Measurements from ENCODE around the gene HOXB5.

The HOXB5 gene

DNA sequence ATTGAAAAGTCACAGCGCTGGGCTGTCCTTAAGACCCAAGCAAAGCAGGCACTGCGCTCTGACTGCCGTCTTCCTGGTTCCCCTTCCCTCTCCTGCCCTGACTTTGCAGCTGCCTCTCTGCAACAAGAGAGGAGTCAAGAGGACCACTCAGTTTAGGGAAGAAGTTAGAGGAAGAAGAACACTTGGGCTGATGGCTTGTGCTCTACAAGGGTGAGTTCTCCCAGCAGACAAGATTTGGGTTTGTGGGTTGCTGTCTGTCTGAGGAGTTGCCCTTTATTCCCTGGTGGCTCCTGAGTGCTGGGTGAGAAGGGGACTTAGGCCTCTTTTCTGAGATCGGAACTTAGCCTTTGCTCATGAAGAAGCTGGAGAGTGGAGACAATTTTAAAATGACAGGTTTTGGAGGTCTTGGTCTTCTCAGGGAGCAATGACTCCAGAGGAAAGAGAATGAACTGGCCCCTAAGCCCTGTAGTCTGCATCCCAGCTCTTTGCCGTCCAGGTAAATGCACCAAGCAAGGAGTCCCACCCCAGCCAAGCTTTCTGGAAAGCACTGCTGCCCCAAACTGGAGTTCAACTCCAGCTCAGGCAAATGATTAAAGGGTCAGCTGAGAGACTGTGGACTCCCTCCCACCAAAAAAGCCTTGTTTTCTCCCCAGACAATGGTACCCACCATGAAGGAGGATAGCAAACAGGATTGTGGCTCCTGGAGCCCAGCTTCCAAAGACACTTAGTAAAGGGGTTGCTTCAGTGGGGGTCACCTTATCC is 35.3 kb upstream of the HOXB5 start:
- DNase-seq = no peak

- DNase-seq = no peak
These were observed 34.3 kb upstream of the HOXB5 start for GRCh38 chr17:48627623-48628521.

DNA sequence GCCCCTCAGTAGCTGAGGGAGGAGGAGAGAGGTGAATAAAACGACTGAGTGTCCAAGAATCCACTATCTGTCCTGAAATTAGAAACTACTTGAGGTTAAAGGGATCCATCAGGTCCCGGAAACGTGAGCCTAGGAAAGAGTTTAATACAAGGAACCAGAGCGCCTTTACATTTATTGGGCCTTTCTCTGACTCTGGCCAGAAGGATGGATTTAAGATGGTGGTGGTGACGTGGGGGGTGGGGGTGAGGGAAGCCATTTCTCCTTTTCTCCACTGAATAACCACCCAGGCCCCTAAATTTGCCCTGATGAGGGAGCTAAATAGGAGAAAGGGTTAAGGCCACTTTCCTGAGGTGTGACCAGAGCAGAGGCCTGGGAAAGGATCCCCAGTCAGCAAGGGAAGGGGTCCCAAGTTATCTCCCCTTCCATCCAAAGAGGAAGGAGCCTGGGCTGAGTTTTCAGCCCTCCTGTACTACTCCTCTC is 33.6 kb upstream of the HOXB5 start:
- DNase-seq = no peak

DNA sequence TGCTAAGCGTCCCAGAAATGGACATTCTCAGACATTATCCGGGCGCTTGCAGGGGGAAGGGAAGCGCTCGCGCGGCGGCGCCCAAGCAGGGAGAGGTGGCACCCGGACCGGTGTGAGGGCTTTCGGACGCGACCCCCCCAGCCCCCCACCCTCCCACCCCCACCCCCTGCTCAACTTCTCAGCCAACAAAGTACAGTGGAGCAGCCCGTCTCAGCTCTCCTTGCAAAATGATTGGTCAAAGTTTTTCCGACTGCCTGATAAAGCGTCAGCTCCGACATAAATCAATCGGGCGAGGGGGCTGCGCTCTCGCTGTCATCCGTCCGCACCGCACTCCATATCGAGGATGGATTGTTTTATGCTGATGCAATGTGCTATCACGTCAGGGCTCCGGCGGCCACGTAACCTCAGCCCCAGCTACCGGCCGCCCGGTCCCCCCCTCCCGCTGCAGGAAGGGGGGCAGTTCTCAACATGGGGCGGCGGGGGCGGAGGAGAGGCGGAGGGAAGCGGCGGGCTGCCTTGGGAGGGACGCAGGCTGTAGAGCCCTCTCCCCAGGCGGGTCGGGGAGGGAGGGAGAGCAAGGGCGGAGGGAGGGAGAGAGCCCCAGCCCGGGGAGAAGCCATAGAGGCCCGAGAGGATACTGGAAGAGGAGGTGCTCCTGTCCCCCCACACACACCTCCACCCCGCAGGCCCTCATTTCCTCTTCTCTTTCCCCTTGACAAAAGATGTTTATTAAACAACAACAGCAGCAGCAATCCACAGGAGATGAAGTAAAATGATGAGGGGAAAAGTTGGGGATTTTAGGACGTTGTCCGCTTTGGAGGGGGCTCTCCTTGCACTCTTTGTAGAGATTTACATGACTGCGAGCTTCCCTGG is 32.9 kb upstream of the HOXB5 start, which contains the start of gene HOXB9:
Gene HOXB9, minus strand, starts transcription at position 114 of the 873 bp plus-strand sequence. Its CDS starts 89 bp downstream, at position 25.
- peak; percentile 82 for DNase-seq

DNA sequence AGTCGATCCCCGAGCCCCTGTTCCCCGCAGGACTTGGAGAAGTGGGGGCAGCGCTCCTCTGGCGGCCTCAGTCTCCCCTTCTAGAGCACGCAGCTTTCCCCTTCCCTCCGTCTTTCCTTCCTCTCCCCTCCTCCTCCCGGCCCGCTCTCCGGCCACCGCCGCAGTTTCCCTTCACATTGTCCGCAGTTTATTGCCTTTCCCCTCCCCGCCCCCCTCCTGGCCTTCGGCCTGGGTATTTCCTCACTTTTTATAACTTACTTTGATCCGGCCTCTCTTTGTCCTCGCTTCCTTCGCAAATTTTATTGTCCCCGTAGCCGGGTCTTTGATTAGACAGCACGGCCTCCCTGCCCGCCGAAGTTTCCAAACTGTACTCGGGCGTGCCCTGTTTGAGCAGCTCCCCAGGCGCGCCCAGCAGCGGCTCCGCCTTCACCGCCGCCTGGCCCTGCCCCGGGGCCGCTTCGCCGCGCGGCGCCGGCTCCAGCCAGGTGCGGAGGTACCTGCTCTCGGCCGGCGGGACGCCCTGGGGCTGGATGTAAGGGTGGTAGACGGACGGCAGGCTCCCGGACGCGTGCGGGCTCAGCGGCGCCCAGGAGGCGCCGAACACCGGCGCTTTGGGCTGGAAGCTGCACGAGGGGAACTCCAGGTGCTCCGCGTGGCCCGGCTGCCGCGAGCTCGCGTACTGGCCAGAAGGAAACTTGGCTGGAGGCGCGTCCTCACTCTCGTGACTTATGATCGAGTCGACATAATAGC is 32.1 kb upstream of the HOXB5 start:
- DNase-seq = peak; percentile 78

GRCh38 chr17:48624544-48625494 is 31.2 kb upstream of the HOXB5 start:
- DNase-seq = peak; percentile 71

DNA sequence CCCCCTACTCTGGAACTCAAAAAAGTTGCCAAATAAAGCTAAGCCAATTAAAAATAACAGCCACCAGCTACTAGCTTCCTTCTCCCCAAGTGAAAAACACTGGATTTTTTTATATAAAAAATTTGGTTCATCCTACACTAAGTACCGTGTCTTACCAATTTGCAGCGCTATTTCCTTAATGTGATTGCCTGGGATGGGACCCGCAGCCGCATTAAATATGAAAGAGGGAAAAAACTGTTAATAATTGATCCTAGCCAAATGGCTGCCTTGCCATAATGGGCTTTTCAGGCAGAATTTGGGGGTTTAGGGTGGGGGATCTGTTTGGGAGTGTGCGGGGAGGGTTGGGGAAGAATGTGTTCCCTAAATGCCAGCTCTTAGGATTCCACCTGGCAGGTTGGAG is 30.5 kb upstream of the HOXB5 start:
- DNase-seq = no peak

DNA sequence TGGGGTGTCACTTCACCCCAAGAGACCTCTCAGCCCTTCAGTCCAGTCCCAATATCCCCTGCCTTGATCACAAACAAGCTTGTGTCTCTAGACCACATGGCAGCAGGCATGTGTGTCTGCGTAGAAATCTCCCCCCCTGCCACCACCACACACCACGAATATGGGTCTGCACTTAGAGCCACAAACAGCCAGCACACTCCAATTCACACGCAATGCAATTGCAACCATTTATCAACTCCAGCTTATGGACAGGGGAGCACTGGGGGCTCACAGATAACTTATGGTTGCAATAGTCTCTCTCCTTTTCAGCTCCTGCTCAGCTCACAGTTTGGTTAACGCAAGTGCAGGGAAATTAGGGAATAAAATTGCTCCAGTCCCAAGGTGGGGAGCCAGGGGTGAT is 30.0 kb upstream of the HOXB5 start:
- no peak for DNase-seq

DNA sequence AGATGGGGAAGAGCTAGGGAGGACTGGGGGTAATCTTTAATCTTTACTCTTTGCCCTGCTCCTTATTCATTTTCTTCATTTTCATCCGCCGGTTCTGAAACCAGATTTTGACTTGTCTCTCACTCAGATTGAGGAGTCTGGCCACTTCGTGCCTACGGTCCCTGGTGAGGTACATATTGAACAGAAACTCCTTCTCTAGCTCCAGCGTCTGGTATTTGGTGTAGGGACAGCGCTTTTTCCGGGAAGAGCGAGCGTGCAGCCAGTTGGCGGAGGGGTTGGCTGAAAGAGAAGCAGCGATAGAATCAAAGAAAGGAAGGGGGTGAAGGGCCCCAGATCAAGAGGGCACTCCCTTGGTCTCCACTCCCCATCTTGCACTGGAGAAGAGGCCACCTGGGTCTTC is 29.3 kb upstream of the HOXB5 start:
- DNase-seq = no peak

- no peak for DNase-seq
These were observed 28.1 kb upstream of the HOXB5 start for GRCh38 chr17:48621410-48622392.

- no peak for DNase-seq
These were observed 27.0 kb upstream of the HOXB5 start for GRCh38 chr17:48620461-48621139.

GRCh38 chr17:48619826-48620449 is 26.4 kb upstream of the HOXB5 start:
- DNase-seq = no peak

DNA sequence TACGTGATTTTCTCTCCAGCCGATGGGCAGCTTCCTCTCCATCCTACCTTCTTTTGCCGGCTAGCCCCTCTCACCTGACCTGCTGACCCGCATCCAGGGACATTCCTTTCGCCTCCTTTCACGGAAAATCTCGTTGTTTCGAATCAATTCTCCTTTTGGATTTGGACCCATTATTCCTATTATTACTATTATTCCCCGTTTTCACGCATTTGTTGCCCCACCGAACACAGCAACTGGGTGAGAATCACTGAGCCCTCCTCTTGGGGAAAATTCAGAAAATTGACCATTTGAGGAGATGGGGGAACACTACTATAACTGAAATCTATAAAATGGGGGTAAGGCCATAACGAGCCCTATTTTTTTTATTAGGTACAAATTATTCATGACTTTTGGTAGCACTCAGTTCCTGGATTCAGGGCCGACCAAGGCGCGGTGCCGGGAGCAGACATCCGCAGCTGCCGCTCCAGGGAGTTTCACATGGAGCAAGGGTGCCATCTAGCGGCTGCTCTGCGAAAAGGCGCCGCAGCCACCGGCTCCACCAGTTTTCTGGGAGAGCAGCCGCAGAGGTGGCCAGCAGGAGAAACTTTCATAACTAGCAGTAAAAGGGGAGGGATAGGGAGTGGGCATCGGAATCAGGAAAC is 24.8 kb upstream of the HOXB5 start:
- DNase-seq = peak; percentile 94

GRCh38 chr17:48617471-48618255 is 24.1 kb upstream of the HOXB5 start:
- no peak for DNase-seq

DNA sequence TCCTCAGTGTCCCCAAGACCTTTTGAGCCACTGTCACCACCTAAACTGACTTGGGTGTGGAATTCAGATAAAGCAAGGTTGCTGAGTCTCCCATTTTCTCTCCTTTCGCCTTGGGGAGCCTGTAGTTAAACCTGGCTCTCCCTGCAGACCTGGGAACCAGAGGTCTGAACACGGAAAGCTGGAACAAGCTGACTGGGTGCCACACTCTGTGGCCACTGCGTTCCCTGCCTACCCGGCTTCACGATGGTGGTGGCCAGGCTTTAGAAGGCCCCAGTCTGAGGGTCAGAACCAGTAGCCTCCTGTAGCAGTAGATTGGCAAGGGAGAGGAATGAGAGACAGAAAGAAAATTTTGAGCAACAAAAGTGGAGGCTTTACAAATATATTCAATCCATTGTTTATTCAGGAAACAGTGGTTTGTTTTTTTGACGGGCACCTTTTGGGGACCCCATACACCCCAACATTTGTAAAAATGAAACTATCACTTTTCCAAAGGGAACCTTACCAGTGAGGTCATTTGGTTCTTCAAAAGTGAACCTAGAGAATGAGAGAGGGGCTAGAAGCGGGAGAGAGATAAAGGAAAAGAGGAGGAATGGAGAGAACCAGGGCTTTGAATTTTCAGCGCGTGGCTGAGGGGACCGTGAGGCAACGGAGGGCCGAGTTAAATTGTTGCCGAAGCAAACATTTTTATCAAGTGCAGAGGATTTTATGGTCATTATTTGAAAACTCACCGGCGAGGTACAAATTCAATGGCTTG is 23.3 kb upstream of the HOXB5 start:
- no peak for DNase-seq

Data from activated effector memory CD4-positive, alpha-beta T cell treated with anti-CD3 and anti-CD28 coated beads, Interleukin-2, amount 50 U/mL, for 16 hours (primary cell).